ENCODE measurements around the gene HNRNPF.

- no peak for TF ChIP-seq GLI2 (tag by site-specific recombination; IDR thresholded peaks at IDR 0.05; ENCODE audit: borderline replicate concordance, low read depth)
- no peak for TF ChIP-seq CTCF (tag by site-specific recombination; IDR thresholded peaks at IDR 0.05)
- TF ChIP-seq ZNF18 (tag by site-specific recombination; IDR thresholded peaks at IDR 0.05) = no peak
- TF ChIP-seq ZNF302 (tag by site-specific recombination; IDR thresholded peaks at IDR 0.05; ENCODE audit: low read depth) = no peak
- no peak; the same call in 1 of the 2 replicates for TF ChIP-seq GLI4 (tag by site-specific recombination; IDR thresholded peaks at IDR 0.05)
Observed at GRCh38 chr10:43408710-43409384, at the start of gene HNRNPF.

All from HEK293 (cell line).